SW 1271 (cell line): Measurements from ENCODE around the gene MAP4K2.

Experiments used
- DNase-seq, 2 experiments: peaks; one replicate each; lab custom pipeline; 2025; lab: John Stamatoyannopoulos, UW

MAP4K2 gene

DNA sequence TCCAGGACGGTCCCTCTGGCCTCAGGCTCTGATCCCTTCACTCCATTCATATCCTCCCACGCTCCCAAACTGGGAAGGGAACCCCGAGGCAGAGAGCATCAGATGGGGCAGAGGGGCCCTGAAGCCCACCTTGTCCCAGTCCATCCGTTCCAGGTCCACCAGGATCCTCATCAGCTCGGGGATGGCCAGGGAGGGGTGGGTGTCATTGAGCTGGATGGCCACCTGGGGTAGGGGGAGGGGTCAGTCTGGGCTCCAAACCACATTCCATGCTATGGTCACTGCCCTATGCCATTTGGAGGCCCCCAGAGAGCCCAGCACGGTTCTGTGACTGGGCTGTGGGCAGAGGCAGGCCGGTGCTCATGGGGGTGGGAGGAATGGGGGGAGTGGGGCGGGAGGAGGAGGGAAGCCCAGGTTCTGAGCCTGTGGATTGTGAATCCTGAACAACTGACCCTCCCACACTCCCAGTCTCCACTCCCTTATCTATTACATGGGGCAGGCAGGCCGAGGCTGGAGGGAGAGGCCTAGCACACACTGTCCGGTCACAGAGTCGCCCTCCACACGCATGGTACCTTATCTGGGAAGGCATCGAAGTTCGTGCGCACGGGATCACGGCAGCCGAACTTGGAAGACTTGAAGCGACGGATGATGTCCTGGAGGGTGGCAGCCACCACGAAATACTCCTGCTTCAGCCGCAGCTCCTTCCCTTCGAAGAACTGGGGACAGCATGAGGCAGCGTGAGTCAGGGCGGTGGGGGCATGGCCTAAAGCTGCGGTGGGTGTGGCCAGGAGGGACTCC lies 48.7 kb downstream of the MAP4K2 start:
- DNase-seq, result no peak

DNA sequence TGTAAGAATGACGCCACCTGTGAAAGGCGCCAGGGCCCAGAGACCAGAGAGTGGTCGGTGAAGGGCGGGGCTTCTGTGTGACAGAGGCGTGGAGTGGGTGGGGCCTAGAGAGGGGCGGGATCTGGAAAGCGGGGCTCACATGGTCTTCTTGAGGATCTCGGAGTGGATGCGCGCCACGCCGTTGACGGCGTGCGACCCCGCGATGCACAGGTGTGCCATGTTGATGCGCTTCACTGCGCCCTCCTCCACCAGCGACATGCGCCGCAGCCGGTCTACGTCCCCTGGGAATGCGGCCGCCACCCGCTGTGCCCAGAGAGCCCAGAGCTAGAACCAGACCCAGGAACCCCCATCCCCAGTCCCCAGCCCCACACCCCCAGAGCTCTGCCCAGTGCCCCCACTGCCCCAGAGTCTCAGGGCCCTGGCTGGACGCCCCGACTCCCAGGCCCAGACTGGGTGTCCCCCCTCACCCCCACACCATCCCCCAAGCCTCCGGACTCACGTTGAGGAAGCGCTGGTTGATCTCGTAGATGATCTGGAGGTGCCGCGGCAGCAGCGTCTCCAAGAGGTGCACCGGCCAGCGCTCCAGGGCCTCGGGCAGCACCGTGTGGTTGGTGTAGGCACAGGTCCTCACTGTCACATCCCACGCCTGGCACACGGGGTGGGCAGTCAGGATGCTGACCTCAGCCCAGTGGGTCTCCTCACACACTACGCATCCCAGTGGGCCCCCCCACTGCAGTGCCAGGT lies 49.5 kb downstream of the MAP4K2 start:
- DNase-seq, result no peak

DNA sequence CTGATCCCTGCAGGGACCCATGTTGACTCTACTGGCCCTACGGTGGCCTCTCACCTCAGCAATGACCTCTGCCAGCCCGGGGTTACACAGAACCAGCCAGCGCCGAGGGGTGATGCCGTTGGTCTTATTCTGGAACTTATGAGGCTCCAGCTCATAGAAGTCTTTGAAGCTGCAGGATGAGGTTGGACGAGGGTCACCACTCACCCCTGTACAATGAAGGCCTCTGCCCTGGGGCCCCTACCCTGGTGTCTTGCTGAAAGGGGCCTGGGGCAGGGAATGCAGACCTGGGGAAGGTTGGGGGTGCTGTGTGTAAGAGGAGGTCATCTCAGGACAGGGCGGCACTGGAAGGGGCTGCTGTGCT lies 50.0 kb downstream of the MAP4K2 start:
- DNase-seq, result no peak

DNA sequence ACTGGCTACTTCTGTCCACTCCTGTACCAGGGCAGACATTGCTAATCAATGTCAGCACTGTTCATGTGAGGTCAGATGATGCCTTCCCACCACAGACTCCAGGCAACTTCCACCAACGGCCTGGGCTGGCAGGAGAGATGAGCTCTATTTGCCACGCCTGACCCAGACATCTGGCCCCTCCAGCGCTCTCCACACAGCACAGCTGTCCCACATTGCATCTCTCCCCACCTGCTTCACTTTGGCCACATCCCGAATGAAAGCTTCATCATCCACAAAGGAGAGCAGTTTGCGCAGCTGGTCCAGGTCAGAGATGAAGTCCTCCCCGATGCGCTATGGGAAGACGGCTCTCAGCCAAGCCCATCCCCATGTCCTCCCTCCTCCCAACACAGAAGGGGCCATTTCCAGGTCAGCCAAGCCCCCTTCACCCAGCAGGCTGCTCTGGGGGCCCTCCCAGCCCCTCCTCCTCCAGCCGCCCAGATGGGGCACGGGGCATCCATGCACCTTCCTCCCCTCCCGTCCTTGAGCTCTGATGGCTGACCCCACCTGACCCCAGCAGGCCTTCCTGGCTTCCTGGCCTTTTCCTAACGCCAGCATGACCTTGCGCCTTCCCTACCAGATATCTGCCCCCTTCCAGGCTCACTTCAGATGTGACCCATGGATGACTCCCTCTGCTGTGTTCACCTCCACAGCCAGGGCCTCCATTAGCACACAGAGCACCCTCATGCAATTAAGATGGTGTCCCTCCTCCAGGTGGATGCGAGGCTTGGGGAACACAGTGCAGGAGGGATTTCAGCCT lies 50.6 kb downstream of the MAP4K2 start:
- no peak for DNase-seq

DNA sequence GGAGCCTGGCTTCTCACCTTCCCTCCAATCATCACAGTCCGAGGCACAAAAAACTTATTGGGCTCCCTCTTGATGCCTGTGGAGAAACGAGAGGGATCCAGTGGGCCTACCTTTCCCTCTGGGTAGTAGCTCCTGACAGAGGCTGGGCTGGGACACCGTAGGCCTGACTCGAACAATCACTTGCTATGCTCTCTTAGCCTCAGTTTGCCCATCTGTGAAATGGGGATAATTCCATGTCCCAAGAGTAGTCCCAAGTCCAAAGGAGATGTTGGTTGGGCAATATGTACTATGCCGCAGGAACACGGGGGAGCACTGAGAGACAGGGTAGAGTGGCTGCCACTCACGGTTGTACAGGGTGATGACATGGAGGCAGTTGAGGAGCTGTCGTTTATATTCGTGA lies 51.4 kb downstream of the MAP4K2 start:
- DNase-seq, result no peak

DNA sequence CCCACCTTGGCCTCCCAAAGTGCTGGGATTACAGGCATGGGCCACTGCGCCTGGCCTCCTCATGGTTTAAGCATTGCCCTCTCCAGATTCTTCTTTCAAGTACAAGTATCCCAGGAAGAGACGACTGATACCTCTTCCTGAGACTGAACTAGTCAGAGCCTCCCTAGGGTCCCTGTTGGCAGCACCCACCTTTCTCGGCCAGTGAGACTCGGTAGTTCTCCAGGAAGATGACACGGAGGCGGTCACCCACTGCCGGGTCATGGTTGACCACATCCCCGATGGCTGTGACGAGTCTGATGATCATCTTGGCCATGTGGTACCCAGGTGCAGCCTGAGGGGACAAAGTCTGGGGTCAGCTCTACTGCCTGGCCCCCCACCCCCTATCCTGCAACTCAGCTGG lies 51.9 kb downstream of the MAP4K2 start:
- DNase-seq, result no peak

DNA sequence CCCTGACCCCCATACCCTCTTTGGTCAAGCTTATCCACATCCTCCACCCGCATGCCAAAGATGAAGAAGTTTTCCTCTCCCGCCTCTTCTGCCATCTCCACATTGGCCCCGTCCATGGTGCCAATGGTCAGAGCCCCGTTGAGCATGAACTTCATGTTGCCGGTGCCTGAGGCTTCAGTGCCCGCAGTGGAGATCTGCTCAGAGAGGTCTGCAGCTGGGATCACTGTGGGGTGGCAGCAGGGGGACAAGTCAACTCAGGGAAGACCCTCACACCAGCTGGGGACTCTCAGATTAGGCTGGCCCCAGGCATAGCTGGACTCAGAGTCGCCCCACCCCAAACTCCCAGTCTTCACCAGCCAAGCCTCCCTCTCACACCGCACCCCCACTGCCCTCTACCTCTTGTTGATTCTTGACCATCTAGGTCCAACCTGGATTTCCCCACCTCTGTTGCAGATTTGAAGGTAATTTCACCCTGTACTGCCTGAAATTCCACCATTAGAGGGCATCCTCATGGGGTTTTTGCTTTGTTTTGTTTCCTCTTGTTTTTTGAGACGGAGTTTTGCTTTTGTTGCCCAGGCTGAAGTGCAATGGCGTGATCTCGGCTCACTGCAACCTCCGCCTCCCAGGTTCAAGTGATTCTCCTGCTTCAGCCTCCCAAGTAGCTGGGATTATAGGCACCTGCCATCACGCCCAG lies 52.5 kb downstream of the MAP4K2 start:
- no peak for DNase-seq

DNA sequence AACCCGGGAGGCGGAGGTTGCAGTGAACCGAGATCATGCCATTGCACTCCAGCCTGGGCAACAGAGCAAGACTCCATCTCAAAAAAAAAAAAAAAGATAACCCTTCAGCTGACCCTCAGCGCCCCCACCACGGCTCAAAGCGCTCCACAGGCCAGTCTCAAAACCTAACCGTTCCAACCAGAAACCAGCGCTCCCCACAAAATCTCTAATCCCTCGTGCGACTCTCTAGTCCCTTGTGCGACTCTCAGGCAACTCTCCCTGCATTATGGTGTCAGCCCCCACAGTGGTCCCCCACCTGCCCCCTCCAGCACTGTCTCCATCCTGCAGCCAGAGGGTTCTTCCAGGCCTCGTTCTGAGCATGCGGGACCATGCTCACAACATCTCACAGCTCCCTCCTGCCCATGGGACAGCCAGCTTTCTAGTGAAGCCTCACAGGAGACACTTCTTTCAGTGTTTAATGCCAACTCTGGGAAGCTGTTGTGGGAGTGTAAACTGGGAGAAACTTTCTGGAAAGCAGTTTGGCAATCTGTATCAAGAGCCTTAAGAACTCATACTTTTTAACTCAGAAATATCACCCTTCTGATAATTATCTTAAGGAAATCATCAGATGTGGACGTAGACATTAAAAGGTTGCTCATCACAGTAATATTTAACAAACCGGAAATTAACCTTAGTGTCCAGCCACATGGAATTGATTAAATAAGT lies 54.9 kb downstream of the MAP4K2 start:
- DNase-seq, result no peak

DNA sequence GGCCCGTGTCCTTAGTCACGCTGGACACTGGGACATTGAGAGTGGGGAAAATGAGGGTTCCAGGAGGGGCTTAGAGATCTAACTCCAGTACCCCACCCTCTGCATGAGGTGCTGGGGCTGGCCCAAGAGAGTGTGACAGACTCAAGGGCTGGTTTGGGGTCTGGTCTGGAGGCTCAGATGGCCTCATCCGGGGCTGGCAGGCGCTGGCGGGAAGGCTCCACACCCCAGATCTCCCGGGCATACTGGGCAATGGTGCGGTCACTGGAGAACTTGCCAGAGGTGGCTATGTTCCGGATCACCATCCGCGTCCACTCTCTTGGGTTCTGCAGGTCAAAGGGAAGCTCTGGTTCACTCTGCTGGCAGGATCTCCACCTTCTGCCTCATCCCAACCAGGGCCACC lies 56.5 kb downstream of the MAP4K2 start:
- no peak for DNase-seq

DNA sequence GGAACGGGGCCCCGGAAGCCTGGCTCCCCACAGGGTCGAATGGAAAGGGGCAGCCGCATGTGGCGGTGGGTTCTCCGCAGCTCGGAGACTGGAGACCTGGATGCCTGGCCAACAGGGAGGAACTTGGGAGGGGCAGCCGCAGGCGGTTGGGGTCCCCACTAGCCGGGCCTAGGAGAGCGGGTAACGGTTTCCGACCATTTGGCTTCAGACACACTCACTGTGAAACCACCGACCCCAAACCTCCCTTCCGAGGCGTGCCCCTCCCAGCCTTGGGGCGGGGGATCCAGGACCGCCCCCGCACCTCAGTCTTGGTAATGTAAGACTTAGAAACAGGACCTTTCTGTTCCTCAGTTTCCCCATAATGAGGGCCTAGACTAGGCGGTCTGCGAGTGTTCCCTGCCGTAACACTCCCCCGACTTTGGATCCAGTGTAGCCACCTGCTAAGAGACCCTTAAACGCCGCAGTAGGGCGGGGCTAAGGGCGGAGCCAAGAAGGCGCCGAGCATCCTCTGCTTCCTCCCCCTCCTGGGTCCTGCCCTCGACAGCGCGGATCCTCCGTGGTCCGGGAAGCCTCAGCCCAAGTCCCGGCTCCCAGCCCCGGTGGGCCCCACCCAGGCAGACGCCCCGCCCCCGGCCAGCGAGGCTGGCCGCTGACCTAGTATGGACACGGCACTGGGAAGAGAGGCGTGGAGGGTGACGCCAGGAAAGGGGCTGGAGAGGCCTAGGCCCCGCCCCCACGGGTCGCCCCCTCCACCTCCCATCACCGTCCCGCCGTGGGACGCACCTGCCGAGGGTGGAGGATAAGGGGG lies 57.3 kb downstream of the MAP4K2 start:
- peak; percentile 63 to 65 for DNase-seq

DNA sequence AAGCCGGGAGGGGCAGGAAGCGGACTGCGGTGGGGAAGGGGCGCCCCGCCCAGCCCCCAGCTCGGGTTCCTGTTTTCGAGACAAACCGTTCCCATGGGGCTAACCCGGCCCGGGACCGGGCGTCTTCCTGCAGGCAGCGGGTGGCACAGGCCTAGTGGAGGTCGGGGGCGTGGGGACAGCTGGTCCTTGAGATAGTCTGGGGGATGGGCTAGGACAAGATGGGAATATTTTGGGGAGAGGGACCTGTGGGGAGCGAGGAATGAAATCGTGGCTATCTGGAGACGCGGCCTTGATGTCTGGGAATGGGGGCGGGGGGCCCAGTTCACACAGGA lies 57.9 kb downstream of the MAP4K2 start:
- no peak for DNase-seq

DNA sequence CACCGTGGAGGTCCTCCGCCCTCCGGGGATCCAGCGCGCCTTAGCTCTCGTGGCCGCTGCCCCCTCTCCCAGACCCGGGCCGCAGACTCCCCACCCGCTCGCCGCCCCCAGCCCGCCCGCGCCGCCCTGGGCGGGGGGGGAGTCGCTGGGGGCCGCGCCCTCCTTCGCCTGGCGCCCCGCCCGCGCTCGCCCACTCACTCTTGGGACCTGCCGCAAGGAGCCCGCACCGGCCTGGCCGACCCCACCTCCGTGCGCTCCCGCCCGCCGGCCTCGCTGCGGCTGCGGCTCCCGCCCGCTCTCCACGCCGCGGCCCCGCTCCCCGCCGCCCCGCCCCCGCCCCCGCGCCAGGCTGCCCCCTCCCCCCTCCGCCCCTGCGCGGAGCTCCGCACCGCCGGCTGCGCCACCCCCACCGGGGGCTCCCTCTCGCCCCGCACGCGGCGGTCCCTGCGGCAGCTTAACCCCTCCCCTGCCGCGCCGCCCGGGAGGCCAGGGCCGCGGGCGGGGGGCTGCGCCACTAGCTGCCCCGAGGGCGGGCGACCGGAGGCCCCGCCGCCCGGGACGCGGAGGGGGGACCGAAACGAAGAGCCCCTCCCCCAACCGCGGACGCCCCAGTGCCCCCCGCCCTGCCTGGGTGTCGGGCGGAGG lies 58.3 kb downstream of the MAP4K2 start:
- no peak for DNase-seq

DNA sequence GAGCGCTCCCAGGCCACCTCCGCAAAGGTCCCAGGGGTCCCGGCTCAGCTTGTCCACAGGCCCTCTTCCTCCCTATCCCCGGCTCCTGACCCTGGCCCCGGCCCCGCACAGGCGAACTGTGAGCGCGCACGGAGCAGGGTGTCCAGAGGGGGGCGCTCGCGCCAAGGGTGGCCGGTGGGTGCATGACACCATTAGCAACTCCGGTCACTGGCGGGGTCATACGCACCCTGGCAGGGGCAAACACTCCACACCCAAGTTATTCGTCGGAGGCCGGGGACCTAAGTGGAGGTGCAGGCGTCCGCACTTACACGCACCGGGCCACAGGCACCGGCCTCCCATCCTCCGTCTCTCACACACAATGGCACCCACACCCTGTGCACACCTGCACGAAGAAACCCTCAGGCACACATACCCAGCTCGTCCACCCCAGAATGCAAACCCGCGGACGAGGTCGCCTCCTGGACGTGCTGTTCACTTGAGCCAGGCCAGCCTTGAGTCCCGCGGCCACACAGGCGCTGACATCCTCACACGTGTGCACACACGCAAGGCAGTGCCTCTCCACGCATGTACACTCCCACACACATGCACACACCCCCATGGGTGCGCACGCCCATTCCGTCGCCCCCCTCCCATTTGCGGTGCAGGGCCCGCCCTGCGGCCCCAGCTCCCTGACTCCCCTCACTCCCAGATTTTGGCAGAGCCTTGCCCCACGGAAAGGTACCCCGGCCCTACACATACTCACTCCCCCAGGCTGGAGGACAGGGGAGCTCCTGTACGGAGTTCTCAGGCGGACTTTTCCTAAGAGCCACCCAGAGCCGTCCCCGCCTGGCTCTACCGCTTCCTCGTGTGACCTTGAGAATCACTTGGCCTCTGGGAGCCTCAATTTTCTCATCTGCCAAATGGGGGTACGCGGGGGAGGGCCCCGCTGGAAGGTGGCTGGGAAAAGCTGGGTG lies 59.1 kb downstream of the MAP4K2 start, which contains the start of gene RASGRP2:
TSS of gene RASGRP2 (minus strand) at position 552 of the 953 bp plus-strand sequence. CDS start 1,276 bp downstream, outside the sequence.
- DNase-seq, result no peak

DNA sequence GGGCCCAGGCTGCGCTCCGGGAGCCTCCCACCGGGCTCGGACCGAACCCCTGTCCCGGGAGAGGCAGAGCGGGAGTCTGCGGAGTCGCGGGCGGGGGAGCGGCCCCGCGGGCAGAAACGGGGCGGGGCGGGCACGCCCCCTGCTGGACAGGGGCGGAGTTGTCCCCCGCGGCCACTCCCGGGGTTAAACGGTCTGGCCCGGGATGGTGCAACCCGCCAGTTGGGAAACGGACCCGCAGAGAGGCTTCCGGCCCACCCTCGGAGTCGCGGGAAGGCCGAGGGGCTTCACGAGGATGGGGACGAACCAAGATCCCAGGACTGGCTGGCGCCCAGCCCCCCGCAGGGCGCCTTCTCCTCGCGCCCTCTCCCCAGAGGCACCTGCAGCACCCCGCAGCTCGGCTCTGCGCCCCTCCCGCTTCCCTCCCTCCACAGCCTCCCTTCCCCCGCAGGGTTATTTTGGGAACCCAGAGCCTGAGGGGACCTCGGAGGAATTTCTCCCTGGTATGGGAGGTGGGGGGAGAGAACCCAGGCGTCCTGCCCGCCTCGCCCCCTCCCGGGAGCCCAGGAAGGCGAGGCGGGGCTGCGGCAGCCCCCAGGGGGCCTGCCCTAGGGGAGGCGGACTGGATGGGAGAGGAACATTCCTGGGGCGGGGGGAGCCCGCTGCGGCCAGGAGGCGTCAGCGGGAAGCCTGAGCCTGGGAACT lies 60.0 kb downstream of the MAP4K2 start:
- peak in 1 of 2 experiments; percentile 11 for DNase-seq

DNA sequence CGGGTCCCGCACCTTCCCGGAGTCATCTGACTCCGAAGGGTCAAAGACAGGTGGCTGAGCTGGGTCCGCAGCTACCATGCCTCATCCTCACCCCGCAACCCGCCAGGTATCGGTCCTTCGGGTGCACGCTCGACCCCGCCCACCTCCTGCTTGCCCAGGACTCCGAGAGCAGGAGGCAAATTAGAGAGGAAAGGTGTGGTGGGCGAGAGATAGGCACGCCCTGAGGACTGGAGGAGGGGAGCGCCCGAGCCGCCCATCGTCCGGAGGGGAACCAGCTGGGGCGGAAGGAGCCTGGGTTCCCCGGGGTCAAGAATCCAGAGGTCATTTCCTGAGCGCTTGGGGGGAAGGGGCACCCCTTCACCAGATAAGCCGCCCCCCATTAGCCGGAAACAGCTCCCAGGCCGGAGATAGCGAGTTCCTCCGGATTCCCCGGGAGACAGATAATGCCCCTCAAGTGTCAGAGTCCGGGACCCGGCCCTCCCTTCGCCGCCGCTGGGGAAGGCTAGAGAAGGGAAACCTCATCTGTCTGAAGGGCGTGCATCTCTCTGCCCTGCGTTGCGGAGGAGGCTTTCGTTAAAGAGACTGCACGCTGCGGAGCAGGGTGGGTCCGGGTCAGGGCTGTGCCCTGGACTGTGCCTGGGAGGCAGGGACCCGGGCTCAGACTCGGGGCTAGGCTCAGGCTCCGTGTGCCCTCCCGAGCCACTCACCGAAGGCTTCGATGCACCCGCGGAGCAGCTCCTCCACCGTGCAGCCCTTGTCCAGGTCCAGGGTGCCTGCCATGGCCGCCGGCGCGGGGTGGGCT lies 60.7 kb downstream of the MAP4K2 start:
- no peak for DNase-seq

DNA sequence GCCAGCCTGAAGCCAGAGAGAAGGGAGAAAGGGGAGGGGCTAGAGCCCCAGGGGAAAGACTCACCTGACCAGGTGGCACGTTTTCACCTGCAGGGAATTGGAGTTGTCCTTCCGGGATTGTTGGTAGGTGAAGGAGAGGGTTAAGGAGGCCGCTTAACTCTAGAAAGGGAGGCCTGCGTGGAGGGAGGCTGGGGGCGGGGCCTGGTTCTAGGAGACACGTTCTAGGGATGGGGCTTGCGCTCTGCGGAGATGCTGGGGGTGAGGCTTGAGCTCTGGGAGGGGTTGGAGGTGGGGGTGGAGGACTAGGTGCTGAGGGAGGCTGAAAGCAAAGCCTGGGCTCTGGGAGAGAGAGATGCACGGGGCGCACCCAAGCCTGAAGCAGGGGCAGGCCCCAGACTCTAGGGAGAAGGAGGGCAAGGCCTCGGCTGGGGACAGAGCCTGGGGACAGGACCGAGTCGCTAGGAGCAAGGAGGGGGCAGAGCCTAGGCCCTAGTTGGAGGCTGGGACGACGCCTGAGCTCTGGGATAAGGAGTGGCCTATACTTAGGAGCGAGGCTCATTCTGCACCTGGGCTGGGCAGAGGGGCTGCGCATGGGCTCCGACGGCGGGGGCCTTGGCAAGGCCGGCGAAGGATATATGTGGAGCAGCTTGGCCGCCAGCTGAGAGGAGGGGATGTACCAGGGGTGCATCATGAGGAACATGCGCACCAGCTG lies 61.5 kb downstream of the MAP4K2 start:
- DNase-seq, result no peak

DNA sequence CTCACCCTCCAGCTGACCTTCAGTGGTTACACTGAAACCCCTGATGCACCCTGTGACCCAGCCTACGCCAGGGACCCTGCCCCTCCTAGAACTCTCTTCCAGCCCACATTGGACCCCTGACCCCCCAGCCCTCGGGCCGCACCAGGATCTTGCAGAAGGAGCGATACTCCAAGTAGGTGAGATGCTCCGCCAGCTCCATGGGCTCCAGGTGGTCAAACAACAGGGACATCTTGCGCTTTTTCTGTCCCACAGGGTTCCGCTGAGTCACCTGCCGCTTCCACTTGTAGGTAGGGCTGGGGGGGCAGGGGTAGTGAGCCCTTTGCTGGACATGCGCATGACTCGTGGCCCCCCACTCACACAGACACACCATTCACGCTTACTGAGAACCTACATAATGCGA lies 63.1 kb downstream of the MAP4K2 start:
- DNase-seq, result no peak
